Middle frontal gyrus (tissue), 1 donor: ENCODE data around the gene PRMT7.

ENCODE experiments used
- DNase-seq: peaks from one replicate; pipeline ENCODE4 v3.0.0-alpha.2; 2015; ENCODE audit warnings: low spot score; ENCODE audit errors: extremely low spot score

Gene PRMT7

DNA sequence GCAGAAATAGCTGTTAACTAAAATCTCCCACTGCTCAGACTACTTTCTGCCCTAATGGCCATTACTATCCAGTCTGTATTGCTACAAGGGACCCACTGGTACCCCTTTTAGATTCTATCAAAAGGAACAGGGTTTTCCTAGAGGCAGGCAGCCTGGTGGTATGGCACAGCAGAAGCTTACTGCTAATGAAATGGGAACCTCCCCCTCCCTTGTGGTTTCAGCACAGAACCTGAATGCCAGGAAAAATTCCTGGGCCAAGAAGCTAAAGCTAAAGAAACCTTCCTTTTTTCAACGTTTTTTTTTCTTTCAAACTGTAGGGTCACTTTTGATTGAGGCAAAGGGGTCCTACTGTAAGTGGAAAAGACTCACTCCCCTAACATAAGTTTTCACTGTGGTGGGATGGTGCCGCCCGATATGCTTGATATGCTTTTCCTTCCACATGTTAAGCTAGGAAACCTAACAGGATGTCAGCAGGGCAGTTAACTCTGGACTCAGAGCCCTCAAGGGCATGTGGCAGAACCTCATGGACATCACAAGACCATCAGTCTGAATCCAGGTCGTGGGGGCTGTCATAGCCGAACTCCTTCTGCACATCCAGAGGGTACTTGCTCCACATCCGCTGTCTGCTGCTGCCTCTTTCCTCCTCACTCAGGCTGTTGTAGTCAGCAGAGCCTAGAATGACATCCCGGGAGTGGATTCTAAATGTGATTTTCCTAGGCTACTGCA is 9.9 kb upstream of the PRMT7 start:
- DNase-seq, result no peak

- DNase-seq, result no peak
These were observed 4.2 kb upstream of the PRMT7 start for GRCh38 chr16:68306633-68307032.

- no peak for DNase-seq
These were observed 1.0 kb upstream of the PRMT7 start for GRCh38 chr16:68309799-68310198.

DNA sequence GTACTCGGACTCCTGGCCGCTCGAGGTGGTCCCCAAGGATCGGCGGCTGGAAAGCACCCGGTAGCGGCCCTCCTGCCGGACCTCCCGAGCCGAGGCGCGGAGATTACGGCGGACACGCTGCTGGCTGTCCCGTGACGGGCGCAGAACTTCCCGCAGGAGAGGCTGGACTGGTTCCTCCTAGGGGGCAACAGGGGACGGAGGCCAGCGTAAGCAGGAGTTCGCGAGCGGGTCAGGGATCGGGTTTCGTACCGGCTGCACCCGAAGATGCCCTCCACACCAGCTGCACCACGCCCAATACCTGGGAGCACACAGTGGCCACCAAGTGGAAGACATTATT is 414 bp upstream of the PRMT7 start:
- DNase-seq, result no peak

DNA sequence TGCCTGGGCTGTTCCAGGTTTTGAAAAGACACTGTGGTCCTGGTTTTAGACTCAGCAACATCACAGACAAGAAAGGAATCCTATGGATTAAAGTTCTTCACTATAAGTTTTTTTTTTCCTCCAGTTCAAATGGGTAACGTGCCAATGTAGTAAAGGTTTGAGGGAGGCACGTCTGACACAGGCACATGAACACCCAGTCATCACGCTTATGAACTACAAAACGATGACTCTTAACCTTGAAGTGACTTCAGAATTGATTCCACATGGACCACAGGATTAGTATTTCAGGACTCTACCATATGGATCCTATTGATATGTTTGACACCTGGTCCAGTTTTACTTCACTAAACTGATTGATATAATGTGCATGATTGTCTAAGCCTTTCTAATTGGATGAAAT is 2.3 kb downstream of the PRMT7 start:
- no peak for DNase-seq

DNA sequence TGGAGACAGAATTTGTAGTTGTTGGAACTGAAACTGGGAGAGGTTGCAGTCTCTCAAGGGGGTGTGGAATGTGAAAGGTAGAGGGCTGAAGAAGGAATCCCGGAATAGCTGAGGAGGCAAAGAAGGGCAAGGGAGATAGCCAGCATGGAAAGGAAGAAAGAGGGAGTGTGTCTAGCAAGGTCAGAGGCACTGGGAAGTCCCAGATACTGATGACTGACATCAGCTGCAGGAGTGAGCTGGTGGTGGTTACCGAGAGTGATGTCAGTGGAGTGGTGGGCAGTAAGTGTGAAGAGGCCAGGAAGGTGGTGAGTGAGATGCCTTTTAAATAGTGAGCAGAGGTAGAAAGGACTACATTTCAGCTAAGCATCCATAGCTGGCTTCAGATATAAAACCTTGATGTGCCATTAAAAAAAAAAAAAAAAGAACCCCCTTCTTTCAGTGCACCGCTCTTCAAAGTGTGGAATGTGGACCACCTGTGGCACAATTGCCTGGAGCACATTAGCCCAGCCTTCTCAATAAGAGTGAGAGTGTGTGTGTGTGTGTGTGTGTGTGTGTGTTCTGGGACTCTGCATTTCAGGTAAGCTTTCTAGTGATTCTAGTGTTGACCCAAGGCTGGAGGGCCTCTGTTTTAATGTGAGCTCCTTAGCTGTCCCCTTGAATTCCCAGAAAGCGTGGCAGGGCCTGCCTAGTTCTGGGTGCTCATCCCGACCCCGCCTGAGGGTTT is 8.5 kb downstream of the PRMT7 start:
- DNase-seq, result no peak

- DNase-seq, result no peak
These were observed 13.5 kb downstream of the PRMT7 start for GRCh38 chr16:68324336-68324735.

GRCh38 chr16:68324780-68325357 is 14.1 kb downstream of the PRMT7 start:
- no peak for DNase-seq

- DNase-seq, result peak; percentile 52
These were observed 17.5 kb downstream of the PRMT7 start for GRCh38 chr16:68328151-68328859.

- DNase-seq, result no peak
These were observed 18.1 kb downstream of the PRMT7 start for GRCh38 chr16:68328860-68329390.

DNA sequence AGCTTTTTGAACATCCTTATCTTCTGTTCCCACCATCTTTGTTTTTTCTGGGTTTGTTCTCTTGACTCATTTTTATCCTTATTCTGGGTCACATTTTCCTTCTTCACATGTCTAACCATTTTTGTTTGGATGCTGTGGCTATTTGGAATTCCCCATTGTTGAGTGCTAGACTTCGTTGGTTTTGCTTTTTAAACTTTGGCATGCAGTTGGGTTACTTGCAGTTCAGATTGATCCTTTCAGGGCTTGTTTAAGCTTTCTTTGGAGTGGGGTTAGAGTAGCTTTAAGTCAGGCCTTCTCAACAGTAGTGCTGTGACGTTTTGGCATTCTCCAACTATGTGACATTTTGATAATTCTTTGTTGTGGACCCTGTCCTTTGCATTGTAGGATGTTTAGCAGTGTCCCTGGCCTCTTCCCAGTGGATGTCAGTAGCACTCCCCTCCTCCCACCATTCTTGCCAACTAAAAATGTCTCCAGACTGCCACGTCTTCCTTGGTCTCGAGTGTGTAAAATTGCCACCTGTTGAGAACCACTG is 21.1 kb downstream of the PRMT7 start:
- no peak for DNase-seq

GRCh38 chr16:68332411-68333121 is 21.7 kb downstream of the PRMT7 start:
- DNase-seq, result no peak

DNA sequence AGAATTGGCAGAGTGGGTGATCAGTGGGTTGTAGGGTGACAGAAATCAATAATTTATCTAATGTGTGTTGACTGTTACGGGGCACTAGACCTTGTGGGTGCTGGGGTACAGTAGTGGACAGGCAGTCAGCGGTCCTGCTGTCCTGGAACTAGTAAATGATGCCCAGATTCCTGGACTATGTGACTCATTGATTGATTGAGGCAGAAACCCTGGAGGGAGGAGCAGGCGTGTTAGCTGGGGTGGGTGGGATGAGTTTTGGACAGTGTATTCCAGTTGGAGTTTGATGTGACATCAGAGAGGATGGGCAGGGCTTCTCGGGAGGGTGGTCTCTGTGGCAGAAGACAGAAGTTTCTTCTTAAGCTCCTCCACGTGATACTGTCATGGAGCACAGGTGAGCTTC is 24.4 kb downstream of the PRMT7 start:
- DNase-seq, result no peak

DNA sequence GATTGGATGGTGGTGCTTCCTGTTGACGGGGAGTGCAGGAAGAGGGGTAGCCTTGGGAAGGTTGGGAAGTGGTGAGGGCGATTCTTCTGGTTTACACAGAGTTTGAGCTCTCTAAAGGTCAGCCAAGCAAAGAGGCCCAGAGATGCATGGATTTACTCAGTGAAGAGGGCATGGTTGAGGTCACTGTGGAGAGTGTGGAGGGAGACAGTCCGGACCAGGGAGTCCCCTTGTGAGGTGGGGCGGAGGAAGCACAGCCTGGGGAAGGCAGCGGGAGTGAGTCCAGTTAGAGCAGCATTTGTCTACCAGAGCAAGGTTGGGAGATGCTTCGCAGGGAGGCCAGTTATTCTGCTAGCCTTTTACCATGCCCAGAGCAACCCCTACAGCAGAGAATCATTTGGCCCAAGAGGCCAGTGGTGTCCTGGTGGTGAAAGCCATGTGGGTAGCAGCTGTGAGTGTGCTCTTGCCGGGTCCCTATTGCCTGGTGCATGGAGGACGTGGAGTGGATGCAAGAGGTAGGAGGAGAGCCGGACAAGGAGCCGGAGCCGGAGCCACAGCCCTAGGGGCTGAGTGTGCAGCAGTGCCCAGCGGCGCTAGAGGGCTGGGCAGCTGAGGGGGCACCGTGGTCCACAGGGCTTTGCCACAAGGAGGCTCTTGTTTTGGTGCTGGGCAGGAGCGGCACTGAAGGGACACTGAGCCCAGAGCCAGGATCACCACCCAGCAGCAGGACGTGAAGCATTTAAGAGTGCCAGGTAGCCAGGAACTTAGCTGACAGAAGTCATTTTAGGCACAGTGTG is 27.7 kb downstream of the PRMT7 start:
- no peak for DNase-seq

GRCh38 chr16:68339214-68339613 is 28.4 kb downstream of the PRMT7 start:
- DNase-seq, result no peak

DNA sequence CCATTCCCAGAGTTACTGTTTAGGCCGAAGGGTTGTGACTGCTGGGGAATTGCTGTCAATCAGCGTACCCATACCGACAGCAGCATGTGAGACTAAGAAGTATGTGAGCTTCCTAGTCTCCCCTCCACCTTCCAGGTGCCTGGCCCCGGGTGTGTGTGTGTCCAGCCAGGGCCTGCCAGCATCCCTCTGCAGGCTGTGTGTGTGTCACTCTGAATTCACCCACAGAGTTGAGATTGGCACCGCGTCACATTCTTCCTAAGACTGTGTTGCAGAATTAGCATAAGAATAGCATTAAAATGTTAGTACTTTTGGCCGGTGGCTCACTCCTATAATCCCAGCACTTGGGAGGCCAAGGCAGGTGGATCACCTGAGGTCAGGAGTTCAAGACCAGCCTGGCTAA is 31.8 kb downstream of the PRMT7 start:
- no peak for DNase-seq

DNA sequence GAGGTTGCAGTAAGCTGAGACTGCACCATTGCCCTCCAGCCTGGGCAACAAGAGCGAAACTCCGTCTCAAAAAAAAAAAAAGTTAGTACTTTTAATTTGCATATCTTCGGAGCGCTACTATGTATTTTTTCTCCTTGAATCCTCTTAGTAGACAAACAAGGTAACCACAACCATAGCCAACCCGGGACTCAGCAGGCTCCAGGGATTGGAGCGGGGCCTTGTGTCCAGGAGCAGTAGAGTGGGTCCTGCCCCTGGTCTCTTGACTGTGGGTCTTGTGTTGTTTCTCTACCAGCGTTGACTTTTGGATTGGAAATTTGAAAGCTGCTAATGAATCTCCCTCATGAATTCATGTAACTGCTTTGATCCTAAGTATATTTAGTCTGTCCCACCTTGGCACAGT is 32.3 kb downstream of the PRMT7 start:
- DNase-seq, result no peak

DNA sequence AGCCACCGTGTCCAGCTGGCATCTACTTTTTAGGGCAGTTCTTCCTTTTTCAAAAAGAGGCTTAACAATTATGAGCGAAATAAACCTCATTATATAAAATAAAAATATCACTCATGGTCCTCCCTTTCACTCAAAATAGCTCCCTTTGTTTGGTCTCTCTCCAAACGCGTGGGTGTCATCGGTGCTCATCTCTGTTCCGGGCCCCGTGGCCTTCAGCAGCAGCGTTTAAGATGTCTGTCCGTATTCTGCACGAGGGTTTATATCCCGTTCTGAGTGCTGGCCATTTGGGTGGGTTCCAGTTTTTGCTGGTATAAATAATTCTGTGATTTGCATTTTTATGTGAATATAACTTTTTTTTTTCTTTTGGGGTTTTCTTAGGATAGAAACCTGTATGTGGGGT is 33.4 kb downstream of the PRMT7 start:
- no peak for DNase-seq

GRCh38 chr16:68345351-68345810 is 34.6 kb downstream of the PRMT7 start:
- no peak for DNase-seq
